Inflammatory macrophage treated with lipopolysaccharide for 1 hour (primary cell): ENCODE measurements around the gene FHIT.
A peak's percentile ranks its signal among the peaks of the same experiment; 100 is the strongest.

ENCODE experiments used
- DNase-seq, 2 donors: peaks; one replicate each; pipeline ENCODE4 v3.0.0-alpha.2; 2020 to 2022

Gene FHIT

GRCh38 chr3:60809857-60810610, 441.2 kb downstream of the FHIT start:
- no peak for DNase-seq

DNA sequence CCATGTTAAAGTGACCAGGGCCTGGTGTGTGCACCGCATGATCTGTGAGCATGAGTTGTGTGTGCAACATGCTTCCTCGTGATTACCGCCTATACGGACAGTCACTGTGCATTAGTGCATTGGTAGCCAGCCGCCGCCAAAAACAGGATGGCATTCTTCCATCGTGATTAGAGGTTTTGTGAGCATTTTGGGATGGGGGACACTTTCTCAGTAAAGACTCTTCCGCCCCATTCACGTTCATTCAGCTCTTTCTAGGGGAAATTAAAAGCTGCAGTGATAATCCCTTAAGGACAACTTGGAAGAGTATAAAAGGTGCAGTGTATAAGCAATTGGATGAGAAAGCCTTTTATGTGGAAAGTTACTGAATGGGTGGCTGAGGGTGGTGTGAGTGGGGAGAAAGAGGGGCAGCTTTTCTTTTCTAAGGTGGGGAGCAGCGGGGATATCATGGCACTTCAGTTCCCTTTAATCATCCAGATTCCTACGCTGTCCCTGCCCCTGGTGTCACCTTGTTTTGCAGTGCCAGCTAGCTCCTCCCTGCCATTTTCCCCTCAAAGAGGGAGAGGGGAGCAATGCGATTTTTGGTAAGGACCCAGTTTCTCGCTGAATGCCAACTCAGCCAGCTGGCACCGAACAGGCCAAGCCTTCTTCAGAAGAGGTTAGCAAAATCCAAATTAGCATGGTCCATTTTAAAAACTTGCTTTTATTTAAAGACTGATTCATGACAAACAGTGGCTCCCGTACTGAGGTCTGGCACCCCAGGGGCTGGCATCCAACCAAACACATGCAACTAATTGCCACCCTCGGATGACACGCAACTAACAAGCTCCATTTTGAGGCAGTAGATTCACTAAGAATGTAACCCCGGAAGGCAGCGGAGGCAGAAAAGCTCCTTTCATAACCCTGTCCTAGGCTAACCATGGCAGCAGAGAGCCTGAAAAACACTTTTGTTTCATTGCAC, 447.8 kb downstream of the FHIT start:
- no peak for DNase-seq

GRCh38 chr3:60801307-60801706, 449.9 kb downstream of the FHIT start:
- no peak for DNase-seq

GRCh38 chr3:60798456-60798855, 452.8 kb downstream of the FHIT start:
- DNase-seq = no peak

GRCh38 chr3:60792249-60792852, 458.9 kb downstream of the FHIT start:
- no peak for DNase-seq

- no peak for DNase-seq
Observed at GRCh38 chr3:60788185-60788584, 463.1 kb downstream of the FHIT start.

GRCh38 chr3:60781935-60782334, 469.3 kb downstream of the FHIT start:
- DNase-seq = no peak

GRCh38 chr3:60779637-60780036, 471.6 kb downstream of the FHIT start:
- DNase-seq = no peak

DNA sequence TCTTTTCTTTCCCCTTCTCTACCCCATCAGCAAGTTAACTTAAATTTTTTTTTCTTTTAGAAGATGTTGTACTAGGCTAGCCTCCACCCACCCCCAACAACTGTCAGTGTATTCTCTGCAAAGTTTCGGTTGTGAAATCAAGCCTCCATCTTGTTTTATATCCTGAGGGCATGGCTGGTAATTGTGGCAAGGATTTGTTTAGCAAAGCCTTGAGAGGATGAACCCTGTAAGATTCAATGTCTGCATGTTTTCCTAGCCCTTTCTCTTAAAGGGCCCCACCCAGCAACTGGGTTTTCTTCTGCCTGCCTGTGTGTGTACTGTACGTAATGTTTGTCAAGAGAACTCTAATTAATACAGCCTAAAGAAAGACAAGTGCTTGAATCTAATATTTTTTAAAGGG, 475.3 kb downstream of the FHIT start:
- no peak for DNase-seq

- no peak for DNase-seq
Observed at GRCh38 chr3:60774617-60775016, 476.6 kb downstream of the FHIT start.

GRCh38 chr3:60772584-60772983, 478.7 kb downstream of the FHIT start:
- DNase-seq = no peak

DNA sequence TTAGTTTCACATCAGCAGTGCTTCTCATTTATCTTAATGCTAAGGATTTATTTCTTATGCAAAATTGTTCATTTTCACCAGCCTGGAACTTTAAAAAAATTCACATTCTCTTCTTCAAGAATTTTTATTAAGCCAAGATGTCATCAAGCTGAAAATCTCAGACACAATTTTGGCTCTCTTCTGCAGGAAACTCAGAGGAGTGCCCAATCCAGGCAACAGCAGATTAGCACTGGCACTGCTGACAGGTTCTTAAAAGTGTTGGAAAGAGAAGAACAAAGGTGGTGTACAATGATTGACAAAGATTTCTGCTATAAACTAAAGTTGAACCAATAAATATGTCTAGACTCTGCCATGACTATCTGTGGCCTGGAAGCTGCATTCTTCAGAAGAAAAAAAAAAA, 479.5 kb downstream of the FHIT start:
- DNase-seq = no peak

DNA sequence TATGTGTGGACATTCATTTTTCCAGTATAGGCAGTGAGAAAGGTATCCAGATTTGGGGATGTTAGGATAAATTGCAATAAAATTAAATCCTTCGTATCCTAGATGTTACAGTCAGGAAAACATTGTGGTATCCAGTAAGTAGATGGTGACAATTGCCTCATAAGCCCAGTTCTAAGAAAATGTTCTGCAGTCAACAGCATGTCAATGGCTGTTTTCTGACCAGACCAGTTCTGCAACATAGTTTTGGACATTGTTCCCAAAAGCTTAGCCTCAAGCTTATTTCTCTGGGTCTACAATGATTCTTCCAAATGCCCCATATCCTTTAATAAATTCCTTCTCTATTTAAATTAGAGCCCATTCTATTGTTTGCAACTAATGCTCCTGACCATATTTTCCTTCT, 480.7 kb downstream of the FHIT start:
- DNase-seq = no peak

- DNase-seq = no peak
Observed at GRCh38 chr3:60767536-60767935, 483.7 kb downstream of the FHIT start.

DNA sequence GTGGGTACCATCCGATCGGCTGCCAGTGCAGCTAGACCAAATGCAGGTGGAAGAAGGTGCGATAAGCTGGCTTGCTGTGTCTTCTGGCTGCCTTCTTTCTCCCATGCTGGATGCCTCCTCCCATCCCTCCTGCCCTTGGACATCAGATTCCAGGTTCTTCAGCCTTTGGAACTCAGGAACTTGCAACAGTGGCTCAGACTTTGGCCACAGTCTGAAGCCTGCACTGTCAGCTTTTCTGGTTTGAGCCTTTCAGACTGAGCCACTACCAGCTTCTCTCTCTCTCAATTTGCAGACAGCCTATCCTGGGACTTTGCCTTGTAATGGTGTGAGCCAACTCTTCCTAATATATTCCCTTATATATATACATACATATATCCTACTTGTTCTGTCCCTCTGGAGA, 485.5 kb downstream of the FHIT start:
- DNase-seq = no peak

- no peak for DNase-seq
Observed at GRCh38 chr3:60764870-60765269, 486.4 kb downstream of the FHIT start.

DNA sequence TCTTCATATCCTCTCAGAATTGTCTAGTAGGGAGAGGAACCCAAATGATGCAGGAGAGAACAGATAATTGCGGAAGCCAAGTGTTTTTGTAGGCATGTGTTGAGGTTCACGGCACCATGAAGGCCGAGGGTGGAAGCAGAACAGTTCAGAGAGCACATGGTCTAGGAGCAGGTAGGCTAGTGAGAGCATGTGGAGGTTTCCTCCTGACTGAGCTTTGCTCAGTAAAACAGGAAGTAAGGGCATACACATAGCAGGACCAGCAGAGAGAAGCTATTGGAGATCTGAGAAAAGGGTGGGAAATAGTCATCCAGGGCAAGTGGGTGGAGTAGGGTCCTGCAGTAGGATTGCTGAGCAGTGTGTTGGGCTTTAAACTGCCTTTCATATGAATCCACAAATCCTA, 491.1 kb downstream of the FHIT start:
- DNase-seq = no peak

GRCh38 chr3:60759439-60759838, 491.8 kb downstream of the FHIT start:
- DNase-seq = peak in 1 of 2 donors; percentile 7

- peak in 1 of 2 donors; percentile 26 for DNase-seq
Observed at GRCh38 chr3:60758831-60759230, 492.4 kb downstream of the FHIT start.

DNA sequence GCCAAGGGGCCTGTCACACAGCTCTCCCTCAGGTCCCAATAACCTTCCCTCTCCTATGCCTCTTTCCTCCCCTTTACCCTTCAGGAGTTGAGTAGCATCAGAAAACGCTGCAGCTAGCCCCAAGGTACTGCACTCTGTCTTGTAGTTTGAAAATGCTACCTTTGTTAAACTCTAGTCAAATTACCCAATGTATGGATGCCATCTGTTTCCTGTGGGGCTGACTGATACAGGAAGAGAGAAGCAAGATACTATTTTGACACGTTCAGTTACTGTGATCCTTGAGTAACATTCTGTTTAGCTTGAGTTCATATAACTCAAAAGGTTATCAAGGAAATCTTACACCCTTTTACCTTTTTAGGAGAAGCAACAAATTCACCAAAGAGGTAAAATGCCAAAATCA, 493.1 kb downstream of the FHIT start:
- DNase-seq = no peak

- no peak for DNase-seq
Observed at GRCh38 chr3:60757724-60758123, 493.5 kb downstream of the FHIT start.

DNA sequence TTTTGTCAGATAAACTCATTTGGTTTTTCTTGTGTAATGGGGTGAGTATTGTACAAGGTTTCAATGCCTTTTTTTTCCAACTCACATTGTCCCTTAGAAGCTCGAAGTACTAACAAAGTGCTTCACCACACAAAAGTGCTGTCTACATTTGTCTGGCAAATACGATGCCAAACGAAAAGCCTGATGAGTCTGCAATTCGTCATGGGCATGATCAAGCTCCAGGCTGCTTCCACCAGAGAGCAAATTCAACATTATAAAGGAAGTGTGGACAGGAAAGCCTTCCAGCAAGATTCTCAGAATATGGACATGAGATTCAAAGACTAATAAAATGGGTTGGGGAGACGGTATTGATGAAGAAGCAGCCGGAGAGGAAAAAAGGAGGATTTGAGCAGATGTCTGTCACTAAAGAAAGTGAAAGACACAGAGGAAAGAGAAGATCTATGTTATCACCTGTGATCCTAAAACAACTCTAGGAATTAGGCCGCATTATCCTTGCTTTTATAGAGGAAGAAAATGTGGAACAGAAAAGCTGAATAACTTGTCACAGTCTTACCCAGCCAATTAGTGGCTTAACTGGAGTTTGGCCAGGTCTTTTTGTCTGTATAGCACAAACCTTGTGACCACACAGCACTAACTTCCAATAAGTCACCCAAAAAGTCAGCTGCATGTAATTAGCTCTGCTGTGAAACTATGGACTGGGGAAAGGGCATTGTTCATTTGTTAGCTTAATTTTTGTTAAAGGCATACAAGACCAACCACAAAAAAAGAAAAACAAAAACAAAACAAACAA, 494.8 kb downstream of the FHIT start:
- no peak for DNase-seq

DNA sequence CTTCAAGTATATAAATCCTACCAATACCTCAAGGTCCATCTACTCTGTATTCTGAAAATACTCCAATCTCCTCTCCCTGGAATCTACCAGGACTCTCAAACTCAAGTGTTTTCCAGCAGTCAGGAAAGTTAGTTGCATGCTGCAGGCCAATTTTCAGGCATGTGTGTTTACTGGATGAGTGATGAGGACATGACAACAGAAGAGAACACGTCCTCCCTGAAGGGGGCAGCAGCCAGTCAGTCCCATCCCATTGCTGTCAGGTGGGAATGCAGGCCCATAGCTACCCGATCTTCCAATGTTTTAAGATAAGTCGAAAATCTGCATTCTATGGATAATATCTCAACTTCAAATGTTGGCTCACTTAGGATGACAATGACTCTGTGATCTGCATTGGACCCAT, 496.2 kb downstream of the FHIT start:
- no peak for DNase-seq
